UCSD-AML1 (cell line): ENCODE measurements around the gene ZNF672.
A peak's percentile ranks its signal among the peaks of the same experiment; 100 is the strongest.

Source experiments
- DNase-seq: peaks from one replicate; lab custom pipeline; 2025; ENCODE audit not compliant: unreplicated experiment; lab: John Stamatoyannopoulos, UW

ZNF672 gene

GRCh38 chr1:248831842-248832241 lies 6.2 kb upstream of the ZNF672 start:
- no peak for DNase-seq

DNA sequence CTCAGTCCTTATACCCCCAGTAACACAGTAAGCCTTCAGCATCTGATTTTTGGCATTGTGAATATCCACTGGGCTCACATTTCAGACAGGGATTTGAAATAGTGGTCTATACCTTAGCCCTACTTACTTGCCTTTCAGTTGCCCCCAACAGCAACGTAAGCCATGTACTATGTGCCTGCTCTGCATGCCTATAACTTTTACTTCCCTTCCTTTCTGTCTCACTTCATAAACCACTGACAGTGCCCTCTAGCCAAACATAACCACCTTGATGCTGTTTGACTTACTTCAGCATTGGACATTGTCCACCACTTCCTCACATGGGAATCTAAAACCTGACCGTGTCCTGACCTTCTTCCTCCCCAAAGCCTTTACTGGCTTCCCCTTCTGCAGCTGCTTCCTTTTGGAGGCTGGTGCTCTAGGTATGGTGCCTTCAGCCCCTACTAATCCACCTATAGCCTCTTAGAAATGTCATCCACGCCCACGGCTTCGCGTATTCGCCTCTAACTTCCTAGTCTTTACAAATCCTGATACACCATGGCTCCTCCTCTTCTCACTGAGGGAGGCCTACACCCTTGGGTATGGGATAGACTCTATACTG lies 3.6 kb upstream of the ZNF672 start:
- no peak for DNase-seq

DNA sequence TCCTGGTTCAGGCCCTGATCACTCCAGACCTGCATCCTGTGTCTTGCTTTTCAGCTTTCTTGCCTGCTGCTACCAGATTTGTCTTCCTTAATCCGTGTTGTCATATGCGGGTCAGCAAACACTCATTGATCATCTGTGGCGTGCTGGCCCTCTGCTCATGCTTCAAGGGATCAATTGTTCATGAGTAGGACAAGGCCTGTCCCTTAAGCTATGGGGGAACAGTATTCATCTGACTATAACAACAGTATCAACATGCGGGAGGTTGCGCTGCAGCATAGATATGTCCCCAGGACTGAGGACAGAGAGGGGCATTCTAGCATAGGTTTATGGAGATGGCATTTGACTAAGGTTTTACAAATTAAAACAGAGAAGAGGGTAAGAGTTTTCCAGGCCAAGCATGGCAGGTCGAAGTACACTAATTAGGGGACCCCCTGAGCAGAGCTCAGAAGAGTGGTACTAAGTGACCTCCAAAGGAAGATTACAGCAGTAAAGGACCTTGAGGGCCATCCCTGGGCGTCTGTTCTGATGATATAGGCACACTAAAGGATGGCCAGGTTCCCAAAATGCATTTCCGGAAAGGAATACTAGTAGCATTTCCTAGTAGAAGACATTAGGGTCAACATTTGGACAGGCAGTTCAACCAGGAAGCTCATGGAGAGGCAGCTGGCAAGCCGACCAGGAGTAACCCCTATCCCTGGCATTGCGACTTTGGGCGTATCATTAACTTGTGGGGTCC lies 811 bp upstream of the ZNF672 start:
- no peak for DNase-seq

- DNase-seq = peak; percentile 92
Observed at GRCh38 chr1:248838357-248839167, 538 bp downstream of the ZNF672 start.

GRCh38 chr1:248839168-248839555 lies 1.1 kb downstream of the ZNF672 start:
- DNase-seq = no peak

DNA sequence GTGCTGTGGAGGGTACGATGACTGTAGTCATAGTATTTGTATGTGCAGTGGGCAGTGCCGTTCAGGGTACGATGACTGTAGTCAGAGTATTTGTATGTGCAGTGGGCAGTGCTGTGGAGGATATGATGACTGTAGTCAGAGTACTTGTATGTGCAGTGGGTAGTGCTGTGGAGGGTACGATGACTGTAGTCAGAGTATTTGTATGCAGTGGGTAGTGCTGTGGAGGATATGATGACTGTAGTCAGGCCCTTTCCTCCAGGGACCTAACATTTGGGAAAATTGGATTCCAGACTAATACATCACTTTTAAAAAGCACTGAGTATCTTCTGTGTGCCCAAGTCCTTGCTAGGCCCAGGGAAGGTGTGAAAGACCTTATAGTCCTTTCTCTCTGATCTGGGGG lies 2.9 kb downstream of the ZNF672 start:
- no peak for DNase-seq

DNA sequence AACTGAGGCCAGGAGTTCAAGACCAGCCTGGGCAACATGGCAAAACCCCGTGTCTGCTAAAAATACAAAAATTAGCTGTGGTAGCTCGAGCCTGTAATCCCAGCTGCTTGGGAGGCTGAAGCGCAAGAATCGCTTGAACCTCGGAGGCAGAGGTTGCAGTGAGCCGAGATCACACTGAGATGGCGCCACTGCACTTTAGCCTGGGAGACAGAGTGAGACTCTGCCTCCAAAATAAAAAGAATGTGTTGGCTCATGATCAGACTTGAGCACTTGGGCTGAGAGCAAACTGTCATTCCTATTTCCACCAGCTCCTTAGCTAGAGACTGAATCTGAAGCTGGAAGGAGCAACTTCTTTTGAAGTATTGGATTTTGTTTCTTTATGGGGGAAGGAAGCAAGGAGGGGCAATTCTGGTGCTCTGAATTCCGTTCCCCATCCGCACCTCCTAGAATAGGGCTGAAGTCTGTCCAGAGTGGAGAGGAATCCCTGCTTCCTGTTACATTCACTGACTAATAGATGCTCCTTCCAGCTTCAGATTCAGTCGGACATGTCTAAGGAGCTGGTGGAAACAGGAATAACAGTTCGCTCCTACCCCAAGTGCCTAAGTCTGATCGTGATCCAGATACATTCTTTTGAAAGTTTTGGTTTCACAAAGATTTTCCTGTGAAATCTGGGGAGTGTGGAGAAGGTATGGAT lies 3.8 kb downstream of the ZNF672 start:
- peak; percentile 54 for DNase-seq

DNA sequence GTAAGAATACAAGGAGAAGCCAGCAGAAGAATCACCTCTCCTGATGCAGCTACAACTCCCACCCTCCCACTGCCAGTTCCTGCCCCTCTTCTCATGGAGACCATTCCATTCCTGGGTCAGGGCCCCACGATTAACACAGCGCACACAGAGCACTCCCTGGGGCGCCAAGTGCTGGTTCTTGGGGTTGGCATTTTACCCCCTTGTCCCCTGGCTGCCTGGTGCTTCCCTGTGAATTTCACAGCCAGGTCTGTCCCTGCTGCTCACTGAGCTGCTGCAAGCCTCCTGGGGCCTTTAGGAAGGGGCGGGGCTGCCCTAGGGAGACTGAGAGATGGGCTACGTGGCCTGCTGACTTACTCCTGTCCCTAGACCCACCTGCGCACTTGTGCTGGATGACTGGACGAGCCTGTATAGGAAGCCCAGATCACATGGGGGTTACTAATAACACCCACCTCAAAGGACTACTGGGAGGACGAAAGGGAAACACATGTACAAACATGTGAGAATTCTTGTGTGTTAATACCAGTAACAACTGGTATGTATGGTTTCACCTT lies 4.8 kb downstream of the ZNF672 start:
- no peak for DNase-seq

DNA sequence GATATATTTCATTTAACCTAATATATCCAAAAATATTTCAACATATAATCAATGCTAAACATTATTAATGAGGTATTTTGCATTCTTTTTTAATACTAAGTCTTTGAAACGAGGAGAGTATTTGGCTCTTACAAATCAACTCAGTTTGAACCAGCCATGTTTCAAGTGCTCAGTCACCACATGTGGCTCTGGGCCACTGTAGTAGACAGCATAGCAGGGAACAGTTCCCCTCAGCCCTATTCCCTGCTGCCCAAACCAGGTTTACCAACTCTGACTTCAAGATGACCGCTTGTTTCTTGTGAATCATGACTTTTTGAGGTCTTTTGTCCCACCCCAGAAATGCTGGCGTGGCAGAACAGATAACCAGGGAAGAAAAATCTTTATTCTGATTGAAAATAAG lies 5.7 kb downstream of the ZNF672 start:
- DNase-seq = no peak

DNA sequence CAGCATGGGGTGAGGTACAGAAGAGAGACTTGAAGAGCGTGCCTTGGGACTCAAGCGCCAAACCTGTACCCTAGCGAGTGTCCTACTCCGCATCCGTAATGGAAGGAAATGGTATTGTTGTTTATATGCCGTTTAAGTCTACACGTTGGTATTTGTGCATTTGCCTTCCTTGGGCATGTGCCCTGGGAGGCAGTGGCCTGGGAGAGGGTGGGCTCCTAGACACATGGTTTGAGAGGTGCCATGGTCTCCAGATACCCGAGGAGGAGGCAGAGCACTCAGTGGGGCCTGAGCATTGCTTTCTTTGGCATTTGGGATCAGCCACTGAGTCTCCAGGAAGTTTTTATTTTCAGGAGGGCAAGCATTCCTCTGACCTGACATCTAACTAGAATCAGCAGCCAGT lies 6.5 kb downstream of the ZNF672 start:
- no peak for DNase-seq

GRCh38 chr1:248847181-248847955 lies 9.3 kb downstream of the ZNF672 start:
- DNase-seq = no peak

DNA sequence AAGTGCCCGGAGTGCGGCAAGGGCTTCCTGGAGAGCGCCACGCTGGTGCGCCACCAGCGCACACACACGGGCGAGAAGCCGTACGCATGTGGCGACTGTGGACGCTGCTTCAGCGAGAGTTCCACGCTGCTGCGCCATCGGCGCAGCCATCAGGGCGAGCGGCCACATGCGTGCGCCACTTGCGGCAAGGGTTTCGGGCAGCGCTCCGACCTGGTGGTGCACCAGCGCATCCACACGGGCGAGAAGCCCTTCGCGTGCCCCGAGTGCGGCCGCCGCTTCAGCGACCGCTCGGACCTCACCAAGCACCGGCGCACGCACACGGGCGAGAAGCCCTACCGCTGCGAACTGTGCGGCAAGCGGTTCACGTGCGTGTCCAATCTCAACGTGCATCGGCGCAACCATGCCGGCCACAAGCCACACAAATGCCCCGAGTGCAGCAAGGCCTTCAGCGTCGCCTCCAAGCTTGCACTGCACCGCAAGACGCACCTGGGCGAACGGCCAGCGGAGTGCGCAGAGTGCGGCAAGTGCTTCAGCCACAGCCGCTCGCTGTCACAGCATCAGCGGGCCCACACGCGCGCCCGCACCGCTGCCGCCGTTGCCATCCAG lies 10.0 kb downstream of the ZNF672 start:
- no peak for DNase-seq

GRCh38 chr1:248848602-248849001 lies 10.6 kb downstream of the ZNF672 start:
- DNase-seq = no peak

GRCh38 chr1:248849152-248849551 lies 11.1 kb downstream of the ZNF672 start:
- no peak for DNase-seq

- DNase-seq = no peak
Observed at GRCh38 chr1:248849637-248850036, 11.6 kb downstream of the ZNF672 start.

DNA sequence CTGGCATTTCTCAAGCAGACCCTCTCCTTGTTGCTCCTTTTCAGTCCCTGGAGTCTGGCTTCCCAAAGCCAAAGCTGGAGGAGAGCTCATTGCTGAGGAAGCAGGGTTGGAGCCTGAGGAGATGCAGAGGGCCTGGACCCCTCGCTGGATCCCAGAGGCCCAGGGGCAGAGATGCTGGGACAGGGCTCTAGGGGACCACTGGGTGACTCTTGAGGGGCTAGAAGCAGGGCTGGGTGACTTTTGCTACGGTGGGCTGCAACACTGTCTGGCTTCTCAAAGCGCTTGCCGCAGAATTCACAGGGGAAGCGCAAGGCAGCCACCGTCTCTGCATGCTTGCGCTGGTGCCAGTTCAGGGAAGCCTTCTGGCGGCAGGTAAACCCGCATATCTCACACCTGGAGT lies 12.1 kb downstream of the ZNF672 start:
- no peak for DNase-seq

DNA sequence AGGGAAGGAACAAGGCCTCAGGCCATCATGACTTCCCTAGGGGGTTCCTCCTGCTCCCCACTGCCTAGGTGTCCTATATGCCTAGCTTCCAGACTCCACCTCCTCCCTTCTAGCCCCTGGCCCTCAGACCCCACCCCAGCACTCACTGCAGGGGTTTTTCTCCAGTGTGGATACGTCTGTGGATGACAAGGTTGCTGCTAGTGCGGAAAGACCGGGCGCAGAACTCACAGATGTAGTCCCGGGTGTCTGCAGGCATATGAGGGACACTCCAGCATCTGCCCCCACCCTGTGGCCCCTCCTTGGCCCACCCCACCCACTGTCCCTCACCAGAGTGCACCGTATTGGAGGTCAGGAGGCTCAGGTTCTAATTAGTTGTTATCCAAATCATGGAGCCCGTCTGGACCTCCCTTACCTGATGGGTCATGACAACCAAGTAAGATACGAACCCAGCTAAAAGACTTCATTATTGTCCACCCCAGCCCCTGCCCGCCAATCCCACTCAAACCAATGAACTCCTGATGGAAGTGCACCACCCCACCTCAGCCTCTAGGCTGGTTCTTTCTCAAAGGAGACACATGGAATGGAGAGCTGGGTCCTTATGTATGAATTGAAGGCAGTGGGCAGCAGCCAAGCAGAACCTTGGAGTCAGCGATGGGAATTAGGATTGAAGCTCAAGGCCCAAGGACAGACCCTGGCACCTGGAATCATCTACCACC lies 12.7 kb downstream of the ZNF672 start:
- no peak for DNase-seq

DNA sequence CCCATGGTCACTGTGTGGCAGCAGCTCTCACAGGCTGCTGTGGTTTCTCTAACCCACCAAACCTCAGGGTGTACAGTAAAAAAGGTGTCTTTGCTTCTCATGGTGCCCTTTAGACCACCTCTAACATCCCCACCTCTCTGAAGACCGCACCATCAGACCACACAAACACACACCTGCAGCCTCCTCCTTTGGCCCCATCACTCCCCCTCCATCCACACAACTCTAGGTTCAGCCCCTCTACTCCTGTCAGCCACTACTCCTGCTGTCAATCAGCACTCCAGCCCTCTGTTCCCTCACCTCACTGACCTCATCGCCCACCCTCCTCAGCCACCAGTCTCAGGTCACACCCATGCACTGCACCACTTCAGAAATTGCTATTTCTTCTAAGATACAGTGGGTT lies 13.4 kb downstream of the ZNF672 start:
- no peak for DNase-seq
